Daoy (cell line): ENCODE results near the gene SALL1. TPM values are rescaled to one million over a fixed set of nuclear protein-coding genes. Genes with fewer than 3 reads are reported as not detected.

Source experiments
- DNase-seq: peaks from one replicate; pipeline ENCODE4 v3.0.0-alpha.2; 2015; ENCODE audit warnings: low read depth
- total RNA-seq: library from RNA; depleted of rRNA; stranded (reverse); fragments of >200 nt; shearing (Covaris generic); gene quantifications from 2 replicates; pipeline ENCODE4 v1.2.3, GENCODE V29; 2014; rRNA removed

The SALL1 gene
- 0.48 and 0.57 TPM in 2 replicates for total RNA-seq

- peak; percentile 34 for DNase-seq
Observed at GRCh38 chr16:51150888-51151320, at the start of gene SALL1. Gene SALL1, minus strand, starts transcription at chr16:51151270. Its CDS starts 29 bp downstream, at chr16:51151241.

- DNase-seq = no peak
Observed at GRCh38 chr16:51200793-51201192, 49.7 kb upstream of the SALL1 start.

GRCh38 chr16:51197953-51198748 is 47.1 kb upstream of the SALL1 start:
- no peak for DNase-seq

GRCh38 chr16:51193879-51194278 is 42.8 kb upstream of the SALL1 start:
- no peak for DNase-seq

GRCh38 chr16:51184702-51185433 is 33.8 kb upstream of the SALL1 start:
- no peak for DNase-seq

- peak; percentile 29 for DNase-seq
Observed at GRCh38 chr16:51181503-51181811, 30.4 kb upstream of the SALL1 start.

- no peak for DNase-seq
Observed at GRCh38 chr16:51180719-51181502, 29.8 kb upstream of the SALL1 start.

- no peak for DNase-seq
Observed at GRCh38 chr16:51175081-51175480, 24.0 kb upstream of the SALL1 start.

- DNase-seq = no peak
Observed at GRCh38 chr16:51172368-51172767, 21.3 kb upstream of the SALL1 start.

- DNase-seq = no peak
Observed at GRCh38 chr16:51168755-51169154, 17.7 kb upstream of the SALL1 start.

GRCh38 chr16:51167170-51167895 is 16.3 kb upstream of the SALL1 start:
- DNase-seq = no peak

GRCh38 chr16:51166541-51166940 is 15.5 kb upstream of the SALL1 start:
- peak; percentile 9 for DNase-seq

- DNase-seq = peak; percentile 12
Observed at GRCh38 chr16:51166091-51166490, 15.0 kb upstream of the SALL1 start.

GRCh38 chr16:51165043-51165442 is 14.0 kb upstream of the SALL1 start:
- DNase-seq = no peak

GRCh38 chr16:51164574-51164973 is 13.5 kb upstream of the SALL1 start:
- DNase-seq = no peak

- peak; percentile 72 for DNase-seq
Observed at GRCh38 chr16:51163894-51164566, 13.0 kb upstream of the SALL1 start.

GRCh38 chr16:51163366-51163765 is 12.3 kb upstream of the SALL1 start:
- DNase-seq = peak; percentile 28

- DNase-seq = peak; percentile 61
Observed at GRCh38 chr16:51161440-51162195, 10.5 kb upstream of the SALL1 start.

GRCh38 chr16:51159865-51160264 is 8.8 kb upstream of the SALL1 start:
- DNase-seq = no peak

GRCh38 chr16:51159296-51159695 is 8.2 kb upstream of the SALL1 start:
- no peak for DNase-seq
